H4 (cell line): ENCODE results near the gene KCNMA1. TPM values are rescaled to one million over a fixed set of nuclear protein-coding genes. Genes with fewer than 3 reads are reported as not detected.

Source experiments
- DNase-seq: peaks from one replicate; pipeline ENCODE4 v3.0.0-alpha.2; 2015; ENCODE audit warnings: low spot score
- total RNA-seq: library from RNA; depleted of rRNA; stranded (reverse); fragments of >200 nt; shearing (Covaris generic); gene quantifications from 2 replicates; pipeline ENCODE4 v1.2.3, GENCODE V29; 2014

KCNMA1 gene
- total RNA-seq, 1 experiment from 2014 or later = 8.4 TPM

DNA sequence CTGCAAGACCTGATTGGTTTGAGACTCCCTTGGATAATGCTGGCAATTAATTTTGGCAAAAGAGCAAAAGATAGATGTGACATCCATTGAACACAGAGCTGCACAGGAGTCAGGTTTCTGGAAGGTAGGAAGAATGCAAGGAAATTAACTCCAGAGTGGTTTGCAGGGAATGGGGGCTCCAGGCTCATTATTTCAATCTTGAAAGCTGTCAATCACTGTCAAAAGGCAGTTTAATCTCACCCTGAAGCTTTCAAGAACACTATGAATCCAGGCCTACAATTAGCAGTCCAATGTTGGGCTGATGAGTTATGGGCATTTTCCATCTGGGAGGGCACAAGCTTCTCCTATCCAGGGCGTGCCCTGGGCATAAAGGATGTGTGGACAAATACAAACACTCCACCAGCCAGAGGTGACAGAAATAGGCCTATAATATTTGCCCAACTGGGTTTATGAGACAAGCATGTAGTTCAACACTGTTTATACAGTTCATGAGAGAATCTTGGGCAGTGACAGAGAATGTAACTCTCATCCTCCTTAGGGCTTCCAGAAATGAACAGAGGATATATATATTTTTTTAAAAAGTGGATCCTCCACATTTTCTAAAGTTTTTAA, 80.5 kb downstream of the KCNMA1 start:
- no peak for DNase-seq

DNA sequence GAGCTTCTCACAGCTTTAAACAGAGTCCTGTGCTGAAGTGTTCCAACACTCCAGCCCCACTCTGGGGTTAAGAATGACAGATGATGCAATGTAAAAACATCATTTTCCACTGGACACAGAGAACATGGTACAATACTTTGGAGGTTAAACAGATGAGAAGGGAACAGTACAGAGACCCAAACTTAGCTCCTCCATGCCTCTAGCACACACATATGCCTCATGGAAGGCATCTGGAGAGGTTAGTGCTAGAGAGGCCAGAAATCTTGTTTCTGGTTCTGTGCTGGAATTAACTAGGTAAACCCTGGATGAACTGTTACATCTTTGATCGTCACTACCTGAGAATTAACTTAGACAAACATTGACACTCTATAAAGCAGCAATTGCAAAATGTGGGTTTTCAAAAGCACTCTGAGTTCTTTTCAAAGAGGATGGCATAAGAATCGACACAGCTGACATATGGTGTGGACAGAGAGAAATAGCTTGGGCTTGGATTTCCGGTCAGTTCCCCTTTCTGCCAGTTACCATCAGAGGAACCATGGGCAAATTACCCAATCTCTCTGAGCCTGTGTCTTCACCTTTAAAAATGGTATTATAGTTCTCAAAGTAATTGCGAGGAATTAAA, 81.9 kb downstream of the KCNMA1 start:
- DNase-seq = no peak

DNA sequence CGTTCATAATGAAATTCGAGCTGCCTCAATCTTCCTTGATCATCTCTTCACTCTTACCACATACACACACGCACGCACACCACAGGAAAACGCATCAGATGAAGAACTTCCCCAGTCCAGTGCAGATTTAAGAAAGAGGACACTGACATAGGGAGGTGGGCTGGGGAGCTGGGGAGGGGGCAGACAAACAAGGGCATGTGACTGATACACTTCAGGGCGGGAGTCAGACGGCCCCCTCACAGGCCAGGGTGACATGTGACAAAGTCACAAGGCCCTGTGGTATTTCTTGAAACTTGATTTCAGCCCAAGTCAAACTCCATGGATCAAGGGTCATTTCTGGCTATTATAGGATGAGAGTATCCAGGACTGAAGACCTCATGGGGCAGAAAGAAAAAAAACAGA, 82.6 kb downstream of the KCNMA1 start:
- DNase-seq = no peak

DNA sequence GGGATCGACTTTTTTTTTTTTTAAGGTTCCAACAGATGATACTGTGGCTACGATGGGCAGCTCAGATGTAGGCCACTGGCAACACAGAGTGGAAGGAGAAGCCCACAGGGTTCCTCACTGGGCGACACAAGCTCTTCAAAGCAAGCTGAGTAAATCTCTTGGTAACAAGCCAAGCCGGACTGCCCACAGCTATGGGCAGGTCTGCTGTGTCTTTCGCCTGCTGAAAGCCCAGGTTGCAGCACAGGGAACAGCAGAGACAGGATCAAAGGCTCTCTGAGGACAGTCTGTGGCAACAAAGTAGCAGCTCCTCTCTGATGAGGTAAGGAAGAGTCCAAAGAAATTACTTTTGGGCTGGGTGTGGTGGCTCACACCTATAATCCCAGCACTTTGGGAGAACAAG, 83.6 kb downstream of the KCNMA1 start:
- no peak for DNase-seq

DNA sequence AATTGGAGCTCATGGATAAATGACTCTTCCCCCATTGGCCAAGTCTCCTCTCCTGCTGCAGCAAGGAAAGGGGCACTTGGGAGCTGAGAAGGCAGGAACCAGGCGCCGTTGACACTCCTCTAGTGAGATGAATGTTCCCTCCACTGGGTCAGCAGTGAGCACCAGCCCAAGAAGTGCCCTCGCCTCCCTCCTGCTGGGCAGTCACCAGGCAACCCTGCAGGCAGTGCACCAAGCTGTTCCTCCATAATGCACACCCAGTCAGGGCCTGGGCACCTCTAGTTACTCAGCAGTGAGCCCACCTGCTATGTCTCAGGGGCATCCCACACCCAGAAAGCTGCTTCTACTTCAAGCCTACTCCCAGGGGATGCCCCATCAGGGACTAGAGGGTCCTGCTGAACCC, 84.3 kb downstream of the KCNMA1 start:
- DNase-seq = no peak

DNA sequence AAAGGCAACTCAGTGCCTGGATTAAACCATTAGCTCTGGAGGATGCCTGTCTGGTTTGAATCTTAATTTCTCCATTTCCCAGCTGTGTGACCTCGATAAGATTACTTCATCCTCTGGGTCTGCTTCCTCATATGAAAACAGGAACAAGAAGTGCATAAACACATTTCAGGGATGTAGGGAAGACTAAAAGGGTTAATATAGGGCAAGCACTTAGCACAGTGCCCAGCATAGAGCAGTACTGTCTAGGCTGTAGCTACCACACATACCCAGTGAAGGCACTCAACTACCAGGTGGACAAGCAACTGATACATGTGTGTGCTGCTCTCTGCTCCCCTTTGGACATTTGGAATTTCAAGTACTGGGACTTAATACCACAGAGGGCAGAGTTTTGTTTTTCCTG, 85.4 kb downstream of the KCNMA1 start:
- no peak for DNase-seq

DNA sequence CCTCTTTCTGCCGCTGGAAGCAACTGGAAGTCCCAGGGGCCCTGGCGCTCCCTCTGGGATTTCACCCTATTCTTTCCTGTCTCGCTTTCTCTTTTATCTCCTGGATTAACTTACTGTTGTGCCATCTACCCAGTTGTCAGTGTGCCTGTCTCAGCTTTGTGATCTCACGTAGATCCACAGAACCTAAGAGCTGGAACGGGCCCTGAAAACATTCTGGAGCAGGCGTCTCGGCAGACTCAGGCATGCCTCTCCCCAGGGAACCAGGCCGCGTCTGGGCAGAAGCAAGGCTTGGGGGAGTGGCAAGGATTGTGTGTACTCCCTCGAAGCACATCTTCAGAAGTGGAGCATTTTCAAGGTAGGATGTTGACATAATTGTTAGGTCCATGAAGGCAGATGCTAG, 87.2 kb downstream of the KCNMA1 start:
- no peak for DNase-seq

DNA sequence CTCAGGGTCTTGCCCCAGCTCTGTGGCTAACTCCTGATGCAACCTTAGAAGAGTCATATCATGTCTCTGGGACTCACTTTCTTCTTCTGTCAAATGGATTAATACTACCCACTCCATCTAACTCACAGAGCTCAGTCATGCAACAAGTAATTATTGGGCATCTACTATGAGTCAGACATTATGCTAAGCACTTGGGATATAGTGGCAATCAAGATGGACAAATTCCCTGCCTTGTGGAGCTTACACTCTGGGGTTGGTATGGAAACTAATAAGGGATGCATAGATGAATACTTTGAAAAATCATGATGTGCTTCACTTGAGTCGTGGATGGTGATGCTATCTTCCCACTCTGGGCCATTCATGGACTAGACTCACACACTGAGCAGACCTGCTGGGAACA, 88.9 kb downstream of the KCNMA1 start:
- DNase-seq = no peak

DNA sequence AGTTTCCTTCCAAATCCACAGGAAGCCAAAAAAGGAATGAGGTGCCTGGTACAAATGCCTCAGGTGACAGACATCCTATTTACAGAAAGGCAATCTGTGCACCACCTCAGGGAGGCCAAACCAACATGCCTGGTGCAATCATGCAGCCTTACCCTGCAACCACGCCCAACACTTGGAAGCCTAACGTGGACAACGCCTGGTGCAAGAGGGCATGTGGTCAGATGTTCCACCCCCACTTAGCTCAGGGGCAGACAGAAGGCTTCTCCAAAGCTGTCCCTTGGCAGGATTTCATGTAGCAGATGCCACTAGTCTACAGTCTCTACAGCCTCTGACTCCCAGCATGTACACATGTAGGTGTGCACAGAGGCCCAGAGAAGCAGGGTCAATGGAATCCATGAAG, 89.5 kb downstream of the KCNMA1 start:
- no peak for DNase-seq

DNA sequence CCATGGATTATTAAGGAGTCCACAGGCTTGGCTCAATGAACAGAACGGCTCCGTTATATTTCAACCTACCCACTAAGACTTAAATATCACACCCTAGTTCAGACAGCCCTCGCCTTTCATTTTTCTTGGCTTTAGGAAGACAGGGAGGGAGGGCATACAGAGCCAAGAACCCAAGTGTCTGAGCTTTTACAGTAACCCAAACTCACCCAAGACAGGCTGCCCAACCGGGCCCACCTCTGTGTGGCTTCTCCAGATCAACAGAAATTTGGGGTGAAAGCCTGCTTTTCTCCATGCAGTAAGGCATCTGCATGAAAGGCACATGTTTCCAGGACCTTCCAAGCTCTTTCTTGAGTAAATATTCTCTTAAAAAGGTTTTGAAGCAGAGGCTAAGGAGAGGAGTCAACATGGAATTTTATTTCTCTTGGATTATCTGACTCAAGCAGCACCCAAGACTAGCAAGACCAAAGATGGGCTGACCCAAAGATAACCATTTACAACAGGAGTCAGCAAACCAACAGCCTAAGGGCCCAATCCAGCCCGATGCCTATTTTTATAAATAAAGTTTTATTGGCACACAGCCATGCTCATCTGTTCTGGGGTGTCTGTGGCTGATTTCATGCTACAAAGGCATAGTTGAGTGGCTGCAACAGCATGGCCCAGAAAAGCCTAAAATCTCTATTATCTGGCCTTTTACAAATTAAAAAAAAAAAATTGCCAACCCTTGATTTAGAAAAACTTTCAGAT, 90.1 kb downstream of the KCNMA1 start:
- DNase-seq = no peak

DNA sequence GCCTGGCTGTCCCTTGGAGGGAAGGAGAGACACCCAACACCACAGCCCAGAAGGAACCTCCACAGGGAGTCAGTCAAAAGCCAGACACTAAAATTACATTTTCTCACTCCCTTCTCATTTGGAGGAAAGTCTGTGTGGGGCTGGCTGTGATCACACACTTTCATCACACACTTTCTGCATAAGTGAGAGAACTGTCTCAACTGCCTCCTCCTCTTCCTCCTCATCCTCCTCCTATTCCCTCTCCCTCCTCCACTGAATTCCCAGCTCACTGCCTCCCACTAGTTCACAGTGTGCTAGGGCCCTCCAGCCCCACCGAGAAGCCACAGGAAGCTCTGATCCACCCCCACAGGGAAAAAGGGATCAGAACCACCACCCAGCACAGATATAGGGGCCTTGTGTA, 91.6 kb downstream of the KCNMA1 start:
- DNase-seq = no peak

DNA sequence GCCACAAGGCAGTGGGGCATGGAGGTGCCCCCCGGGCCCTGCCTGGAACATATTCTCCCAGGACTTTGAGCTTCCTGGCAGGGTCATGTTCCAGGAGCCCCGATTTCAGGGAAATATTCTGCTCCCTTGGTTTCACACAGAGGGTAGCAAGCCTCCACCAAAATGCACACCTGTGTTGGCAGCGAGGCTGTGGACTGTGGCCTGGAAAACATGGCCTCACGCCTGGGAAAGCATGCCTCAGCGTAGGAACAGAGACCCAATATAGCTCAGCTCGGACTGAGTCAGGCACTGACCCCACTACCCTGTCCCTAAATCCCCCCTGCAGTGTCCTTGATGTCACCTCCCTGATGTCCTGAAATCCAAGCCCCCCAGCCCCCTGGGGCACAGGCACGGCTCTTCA, 92.0 kb downstream of the KCNMA1 start:
- no peak for DNase-seq

DNA sequence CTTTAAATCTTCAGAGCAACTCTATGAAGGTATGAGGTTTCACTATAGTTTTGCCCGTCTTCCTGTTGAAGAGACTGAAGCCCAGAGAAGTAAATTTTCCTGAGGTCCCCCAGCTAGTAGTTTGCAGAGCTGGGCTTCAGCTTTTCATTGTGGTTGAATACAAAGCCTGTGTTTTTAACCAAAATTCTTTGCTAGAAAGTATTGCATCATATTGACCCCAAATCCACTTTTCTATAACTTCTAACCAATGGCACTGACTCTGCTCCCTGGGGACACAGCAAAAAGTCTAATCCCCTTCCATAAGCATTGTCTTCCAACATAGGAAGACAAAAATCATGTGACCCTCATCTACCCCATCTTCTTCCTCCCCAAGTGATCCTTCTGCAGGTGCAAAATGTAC, 93.0 kb downstream of the KCNMA1 start:
- no peak for DNase-seq

DNA sequence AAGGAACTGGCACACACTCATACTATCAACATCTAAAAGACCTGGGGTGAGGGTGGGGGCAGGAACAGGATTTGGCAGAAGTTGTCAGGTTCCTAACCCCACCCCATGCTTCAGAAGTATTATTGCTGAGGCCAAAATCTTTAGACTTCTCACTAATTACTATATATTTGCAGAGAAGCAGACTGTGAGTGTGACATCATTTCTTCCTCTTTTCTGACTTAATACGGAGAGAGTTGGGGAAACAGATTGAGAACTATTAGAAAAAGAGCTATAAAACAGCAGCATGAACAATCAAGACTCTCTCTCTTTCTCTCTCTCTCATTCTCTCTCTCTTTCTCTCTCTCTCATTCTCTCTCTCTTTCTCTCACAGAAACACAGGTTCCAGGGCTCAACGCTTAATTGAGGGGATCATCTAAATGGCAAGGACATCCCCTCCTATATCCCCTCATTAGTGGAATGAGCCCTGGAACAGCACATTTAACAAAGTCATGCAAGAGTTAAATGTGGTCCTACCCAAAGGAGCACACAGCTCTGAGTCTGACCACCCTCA, 94.8 kb downstream of the KCNMA1 start:
- DNase-seq = no peak

DNA sequence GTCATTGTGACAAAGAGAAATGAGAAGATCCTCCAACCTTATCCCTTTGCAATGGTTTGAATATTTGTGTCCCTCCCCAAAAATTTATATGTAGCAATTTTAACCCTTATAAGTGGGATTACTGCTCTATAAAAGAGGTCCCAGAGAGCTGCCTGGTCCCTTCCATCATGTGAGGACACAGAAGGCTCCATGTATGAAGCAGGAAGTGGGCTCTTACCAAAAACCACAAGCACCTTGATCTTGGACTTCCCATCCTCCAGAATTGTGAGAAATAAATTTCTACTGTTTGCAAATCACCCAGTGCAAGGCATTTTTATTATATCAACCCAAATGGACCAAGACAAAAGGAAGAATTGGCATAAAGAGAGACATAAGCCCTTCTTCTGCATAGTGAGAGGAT, 95.7 kb downstream of the KCNMA1 start:
- no peak for DNase-seq

DNA sequence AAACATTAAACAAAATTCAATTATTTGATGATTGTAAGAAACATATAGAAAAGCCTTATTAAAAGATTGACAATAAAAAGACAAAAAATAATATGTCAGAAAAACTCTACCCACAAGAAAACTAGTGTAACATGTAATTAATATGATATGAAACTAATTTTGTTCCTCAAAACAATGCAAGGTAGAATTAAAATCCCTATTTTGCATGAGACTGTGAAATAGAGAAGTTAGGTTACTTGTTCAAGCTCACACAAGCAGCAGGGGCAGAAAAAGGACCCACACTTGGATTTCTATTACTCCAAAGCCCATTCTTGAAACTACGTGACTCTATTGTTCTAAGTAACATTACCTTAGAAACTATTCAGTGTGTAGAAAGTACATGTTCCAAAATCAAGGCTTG, 96.4 kb downstream of the KCNMA1 start:
- DNase-seq = no peak

DNA sequence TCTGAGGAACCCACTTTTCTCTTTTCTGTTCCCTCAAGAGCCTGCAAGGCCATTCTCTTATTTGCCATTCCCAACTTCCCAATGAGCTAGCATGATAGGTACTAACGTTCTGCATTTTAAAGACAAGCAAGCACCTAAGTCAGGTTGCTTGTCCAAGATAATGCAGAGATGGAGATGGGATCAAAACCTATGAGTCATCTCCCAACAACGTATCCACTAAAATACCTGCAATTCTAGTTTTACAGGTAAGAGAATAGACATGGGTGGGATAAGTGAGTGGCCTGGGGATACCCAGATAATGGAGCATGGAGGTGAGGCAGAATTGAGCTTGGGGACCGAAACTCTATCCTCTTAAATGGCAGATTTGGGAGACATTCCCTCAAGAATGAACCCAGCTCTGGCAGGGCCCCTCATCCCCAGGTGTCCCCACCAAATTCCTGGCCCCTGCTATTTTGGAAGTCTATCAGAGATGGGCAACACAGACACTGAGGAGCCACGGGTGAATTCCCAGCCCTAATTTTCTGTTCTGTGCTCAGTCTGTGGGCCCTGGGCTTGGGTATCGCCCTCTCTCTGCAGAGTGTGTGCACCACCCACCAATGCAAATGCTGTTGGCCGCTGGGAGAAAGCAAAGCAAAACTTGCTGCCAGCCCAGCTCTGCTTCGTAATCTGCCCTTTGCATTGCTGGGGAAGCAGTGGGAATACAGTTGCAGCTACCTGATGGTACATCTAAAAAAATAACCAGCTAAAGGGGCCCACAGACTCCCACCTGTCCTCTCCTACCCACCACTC, 98.3 kb downstream of the KCNMA1 start:
- DNase-seq = no peak

DNA sequence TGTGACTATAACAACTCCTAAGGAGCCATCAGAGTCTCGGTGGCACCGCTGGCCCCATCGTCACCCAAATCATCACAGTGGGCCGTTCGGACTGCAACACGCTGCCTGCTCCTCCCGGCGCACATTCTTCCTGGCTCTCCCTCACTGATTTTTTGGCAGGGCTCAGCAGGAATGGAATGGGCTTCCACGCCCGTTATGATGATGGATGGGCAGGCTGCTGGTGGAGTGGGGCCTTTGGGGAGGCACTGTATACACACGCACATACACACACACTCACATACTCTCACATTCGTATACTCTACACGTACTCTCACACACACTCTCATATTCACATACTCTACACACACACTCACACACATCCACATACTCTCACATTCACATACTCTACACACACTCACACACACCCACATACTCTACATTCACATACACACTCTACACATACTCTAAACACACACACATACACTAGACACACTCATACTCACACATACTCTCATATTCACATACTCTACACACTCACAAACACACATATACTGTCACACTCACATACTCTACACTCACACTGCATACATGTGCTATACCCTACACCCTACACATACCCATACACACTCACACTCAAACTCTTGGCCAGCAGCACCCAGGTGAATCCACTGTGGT, 99.8 kb downstream of the KCNMA1 start:
- no peak for DNase-seq

DNA sequence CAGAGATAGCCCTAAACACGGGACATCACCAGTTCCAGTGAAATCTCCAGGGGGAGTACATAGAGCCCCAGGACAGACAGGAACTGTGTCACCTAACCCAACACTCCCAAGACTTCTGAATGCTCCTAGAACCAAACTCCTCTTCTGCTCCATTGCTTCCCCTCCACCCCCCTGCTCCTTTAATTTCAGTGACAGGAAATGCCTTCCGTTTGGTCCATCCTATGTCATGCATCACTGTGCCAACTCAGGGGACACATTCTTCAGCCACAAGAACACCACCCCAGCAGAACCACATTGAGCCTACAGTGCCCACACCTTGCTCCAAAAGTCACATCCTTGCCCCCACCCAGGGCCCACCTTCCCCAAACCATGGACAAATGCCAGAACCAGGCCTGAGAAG, 100.5 kb downstream of the KCNMA1 start:
- DNase-seq = no peak

DNA sequence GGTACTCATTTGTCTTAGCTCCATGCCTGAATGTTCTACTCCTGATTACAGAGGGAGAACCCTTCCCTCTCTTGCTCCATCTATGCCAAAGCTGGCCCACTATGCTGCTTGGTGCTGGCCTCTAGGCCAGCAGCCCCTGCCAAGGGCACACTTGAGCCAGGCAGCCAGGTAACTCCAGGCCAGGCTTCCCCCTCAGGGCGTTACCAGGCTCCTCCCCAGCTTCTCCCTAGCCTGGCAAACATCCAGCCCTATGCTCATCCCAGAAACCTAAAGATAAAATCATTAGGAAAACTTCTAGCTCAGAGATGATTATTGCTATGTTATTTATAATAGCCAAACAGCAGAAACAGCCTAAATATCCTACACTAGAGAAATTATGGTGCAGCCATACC, 103.7 kb downstream of the KCNMA1 start:
- DNase-seq = no peak

DNA sequence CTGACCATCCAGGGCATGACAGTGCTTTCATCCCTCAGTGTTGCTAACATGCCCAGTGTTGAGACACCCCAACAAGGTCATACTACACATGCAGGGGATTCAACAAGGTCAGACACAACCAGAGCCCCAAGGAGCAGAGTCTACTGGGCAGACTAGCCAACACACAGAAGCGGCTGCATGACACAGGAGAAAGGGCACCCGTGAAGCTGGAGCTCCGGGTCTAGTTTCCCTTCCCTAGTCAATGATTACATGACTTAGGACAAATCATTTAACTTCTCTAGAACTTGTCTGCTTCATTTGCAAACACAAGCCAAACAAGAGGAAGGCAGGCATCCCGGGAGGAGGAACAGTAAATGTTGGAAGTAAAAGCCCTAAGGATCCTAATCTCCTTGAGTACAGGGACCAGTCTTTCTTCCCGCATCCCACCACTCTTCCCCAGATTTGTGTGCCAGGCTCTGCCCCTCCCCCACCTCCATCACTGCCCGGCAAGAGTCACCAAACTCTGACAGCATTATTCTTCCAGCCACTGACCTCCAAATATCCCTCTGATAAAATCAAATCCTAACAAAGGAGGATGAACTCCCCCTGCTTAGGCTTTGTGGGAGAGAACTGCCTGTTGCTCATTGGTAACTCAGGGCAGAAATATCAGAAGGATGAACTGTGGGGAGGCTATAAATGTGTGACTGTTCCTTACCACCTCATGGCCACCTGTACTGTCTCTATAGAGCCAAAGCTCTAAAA, 104.3 kb downstream of the KCNMA1 start:
- DNase-seq = no peak
